Peyer's patch (tissue), 4 donors: ENCODE data around the gene CDH23. TPM values are rescaled to one million over a fixed set of nuclear protein-coding genes. Genes with fewer than 3 reads are reported as not detected.

Source experiments
- DNase-seq, 3 donors: peaks; one replicate each; pipeline ENCODE4 v3.0.0-alpha.2; 2017 to 2019
- H3K27ac ChIP-seq, 4 donors: fragments of 200-600 bp; sonication (generic); one replicate each; pipeline ENCODE4 v1.5.1; 2016 to 2019
- H3K27me3 ChIP-seq, 2 donors: fragments of 200-600 bp; sonication (generic); one replicate each; pipeline ENCODE4 v1.5.1; 2019
- H3K36me3 ChIP-seq, 3 donors: fragments of 200-600 bp; sonication (generic); one replicate each; pipeline ENCODE4 v1.5.1; 2016 to 2019
- H3K4me1 ChIP-seq, 4 donors: fragments of 200-600 bp; sonication (generic); one replicate each; pipeline ENCODE4 v1.5.1; 2016 to 2019
- H3K4me3 ChIP-seq, 4 donors: fragments of 200-600 bp; sonication (generic); 1 replicate in 3 of 4; 2 replicates in 1 of 4; pipeline ENCODE4 v1.5.1; 2016 to 2019; ENCODE audit warnings: mild to moderate bottlenecking in 1 of 4
- H3K9me3 ChIP-seq, 4 donors: fragments of 200-600 bp; sonication (generic); one replicate each; pipeline ENCODE4 v1.5.1; 2016 to 2019; ENCODE audit warnings: mild to moderate bottlenecking in 1 of 4
- POLR2A ChIP-seq, 2 donors: fragments of 450-650 bp; IDR thresholded peaks; one replicate each; pipeline ENCODE4 v1.5.1; 2017; ENCODE audit warnings: antibody characterized with exemption in 2 of 2, mild to moderate bottlenecking in 2 of 2, moderate library complexity in 2 of 2
- total RNA-seq, 4 donors: library from RNA; depleted of rRNA; stranded (reverse); fragments of >200 nt; gene quantifications; one replicate each; pipeline ENCODE4 v1.1.0, GENCODE V29; 2016
- TF ChIP-seq, protein P1 (sequence below), 6 experiments: fragments of 450-650 bp in 4 of 6; fragments of 200-600 bp in 2 of 6; sonication (generic) in 1 of 6; IDR thresholded peaks; one replicate each; pipeline ENCODE4 v1.5.1; 2017 to 2019; ENCODE audit warnings: antibody characterized with exemption in 6 of 6, mild to moderate bottlenecking in 3 of 6, moderate library complexity in 1 of 6

Gene CDH23
- total RNA-seq, 4 donors from 2014 or later: 3.2 to 9.9 (median 5.4) TPM

DNA sequence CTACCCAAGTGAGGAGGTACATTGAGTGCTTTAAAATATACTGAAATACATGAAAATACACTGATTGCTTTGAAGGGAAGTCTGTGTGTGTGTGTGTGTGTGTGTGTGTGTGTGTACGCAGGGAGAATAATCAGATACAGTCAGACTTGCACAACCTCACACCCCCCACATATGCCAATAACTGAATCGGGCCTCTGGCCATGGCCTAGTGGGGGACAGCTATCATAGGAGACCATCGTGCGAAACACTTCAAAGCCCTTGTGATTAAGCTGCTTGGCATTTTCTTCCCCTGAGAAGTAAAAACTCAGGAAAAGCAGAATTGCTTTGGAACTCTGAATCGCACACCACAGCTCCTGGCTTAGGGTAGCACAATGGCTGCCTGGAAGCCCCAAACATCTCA, 187.7 kb downstream of the CDH23 start:
- TF ChIP-seq, protein P1, sequence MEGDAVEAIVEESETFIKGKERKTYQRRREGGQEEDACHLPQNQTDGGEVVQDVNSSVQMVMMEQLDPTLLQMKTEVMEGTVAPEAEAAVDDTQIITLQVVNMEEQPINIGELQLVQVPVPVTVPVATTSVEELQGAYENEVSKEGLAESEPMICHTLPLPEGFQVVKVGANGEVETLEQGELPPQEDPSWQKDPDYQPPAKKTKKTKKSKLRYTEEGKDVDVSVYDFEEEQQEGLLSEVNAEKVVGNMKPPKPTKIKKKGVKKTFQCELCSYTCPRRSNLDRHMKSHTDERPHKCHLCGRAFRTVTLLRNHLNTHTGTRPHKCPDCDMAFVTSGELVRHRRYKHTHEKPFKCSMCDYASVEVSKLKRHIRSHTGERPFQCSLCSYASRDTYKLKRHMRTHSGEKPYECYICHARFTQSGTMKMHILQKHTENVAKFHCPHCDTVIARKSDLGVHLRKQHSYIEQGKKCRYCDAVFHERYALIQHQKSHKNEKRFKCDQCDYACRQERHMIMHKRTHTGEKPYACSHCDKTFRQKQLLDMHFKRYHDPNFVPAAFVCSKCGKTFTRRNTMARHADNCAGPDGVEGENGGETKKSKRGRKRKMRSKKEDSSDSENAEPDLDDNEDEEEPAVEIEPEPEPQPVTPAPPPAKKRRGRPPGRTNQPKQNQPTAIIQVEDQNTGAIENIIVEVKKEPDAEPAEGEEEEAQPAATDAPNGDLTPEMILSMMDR (IDR thresholded peaks at IDR 0.05): no peak
- no peak for TF ChIP-seq POLR2A (IDR thresholded peaks at IDR 0.05)
- Histone ChIP-seq H3K27ac (no peak overlapping the region), H3K4me1 (no peaks in the 10 kb centered on the region), H3K9me3 (no peaks in the 10 kb centered on the region), H3K4me3 (no peak overlapping the region), H3K36me3 (no peaks in the 10 kb centered on the region), H3K27me3 (no peaks in the 10 kb centered on the region)
- no peak for DNase-seq

DNA sequence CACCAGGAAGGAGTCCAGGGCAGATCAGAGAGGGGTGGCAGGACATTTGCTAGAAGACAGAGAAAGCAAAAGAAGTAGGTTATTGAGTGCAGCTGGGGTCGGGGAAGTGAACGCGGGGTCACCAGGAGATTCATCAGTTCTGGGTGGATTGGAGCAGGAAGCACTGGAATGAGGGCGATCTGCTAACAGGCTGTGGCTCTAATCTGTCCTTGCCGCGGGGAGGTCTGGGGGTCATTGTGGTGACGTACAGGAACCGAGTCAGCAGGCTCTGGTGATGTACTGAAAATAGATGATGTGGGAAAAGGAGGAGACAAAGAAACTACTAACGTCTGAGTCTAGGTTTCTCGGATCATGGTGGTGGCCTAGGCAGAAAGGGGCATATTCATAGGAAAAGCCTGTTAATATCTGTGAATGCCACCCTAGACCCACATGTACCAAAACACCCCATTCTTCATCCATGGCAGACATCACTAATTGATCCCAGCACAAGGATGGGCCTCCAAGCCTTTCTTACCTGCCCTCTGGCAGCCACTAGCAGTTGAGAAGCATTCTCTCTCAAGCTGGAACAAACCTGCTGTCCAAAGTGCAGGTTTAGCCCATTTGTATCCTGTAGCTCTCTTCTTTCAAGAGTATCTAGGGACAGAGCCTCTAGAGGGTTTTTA, 188.3 kb downstream of the CDH23 start:
- no peak overlapping the region for H3K27ac ChIP-seq
- H3K4me3 ChIP-seq: no peak overlapping the region
- H3K36me3 ChIP-seq: no peaks in the 10 kb centered on the region
- no peaks in the 10 kb centered on the region for H3K27me3 ChIP-seq
- no peaks in the 10 kb centered on the region for H3K4me1 ChIP-seq
- TF ChIP-seq, protein P1 (IDR thresholded peaks at IDR 0.05): no peak
- no peak for TF ChIP-seq POLR2A (IDR thresholded peaks at IDR 0.05)
- no peaks in the 10 kb centered on the region for H3K9me3 ChIP-seq
- DNase-seq: no peak

DNA sequence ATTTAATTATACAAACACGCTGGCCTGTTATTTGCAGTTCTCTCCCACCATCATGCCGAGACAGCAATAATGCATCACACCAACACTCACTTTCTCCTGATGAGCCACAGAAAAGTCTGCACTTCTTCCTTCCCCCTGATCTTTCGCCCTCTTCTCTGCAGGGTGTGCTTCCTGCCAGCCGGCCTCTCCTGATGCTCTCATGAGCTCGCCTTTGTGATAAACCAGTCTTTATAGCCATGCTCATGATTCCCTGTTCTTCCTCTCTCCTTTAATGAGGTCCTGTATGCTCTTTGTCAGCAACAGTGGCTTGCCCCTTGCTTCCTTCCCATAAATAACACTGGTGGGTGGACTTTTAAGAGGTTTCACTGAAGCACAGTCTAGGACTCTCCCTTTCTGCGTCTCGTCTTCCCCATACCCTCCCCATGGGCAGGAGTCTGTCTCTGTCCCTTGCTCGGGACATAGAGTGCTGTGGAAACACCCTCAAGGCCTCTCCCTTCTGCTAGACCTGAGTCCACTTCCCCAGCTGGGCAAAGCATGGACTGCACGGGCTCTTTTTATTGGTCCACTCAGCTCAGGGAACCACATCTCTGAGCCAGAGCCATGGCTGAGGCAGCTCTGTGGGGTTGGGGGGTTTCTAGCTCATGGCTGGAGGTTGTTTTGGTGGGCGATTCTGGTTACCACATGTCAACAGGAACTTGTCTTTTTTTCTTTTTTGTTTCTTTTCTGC, 189.0 kb downstream of the CDH23 start:
- H3K4me1 ChIP-seq: no peaks in the 10 kb centered on the region
- H3K36me3 ChIP-seq: no peaks in the 10 kb centered on the region
- no peaks in the 10 kb centered on the region for H3K9me3 ChIP-seq
- no peak overlapping the region for H3K4me3 ChIP-seq
- TF ChIP-seq, protein P1 (IDR thresholded peaks at IDR 0.05): no peak
- TF ChIP-seq POLR2A (IDR thresholded peaks at IDR 0.05): no peak
- H3K27me3 ChIP-seq: no peaks in the 10 kb centered on the region
- H3K27ac ChIP-seq: no peak overlapping the region
- no peak for DNase-seq

DNA sequence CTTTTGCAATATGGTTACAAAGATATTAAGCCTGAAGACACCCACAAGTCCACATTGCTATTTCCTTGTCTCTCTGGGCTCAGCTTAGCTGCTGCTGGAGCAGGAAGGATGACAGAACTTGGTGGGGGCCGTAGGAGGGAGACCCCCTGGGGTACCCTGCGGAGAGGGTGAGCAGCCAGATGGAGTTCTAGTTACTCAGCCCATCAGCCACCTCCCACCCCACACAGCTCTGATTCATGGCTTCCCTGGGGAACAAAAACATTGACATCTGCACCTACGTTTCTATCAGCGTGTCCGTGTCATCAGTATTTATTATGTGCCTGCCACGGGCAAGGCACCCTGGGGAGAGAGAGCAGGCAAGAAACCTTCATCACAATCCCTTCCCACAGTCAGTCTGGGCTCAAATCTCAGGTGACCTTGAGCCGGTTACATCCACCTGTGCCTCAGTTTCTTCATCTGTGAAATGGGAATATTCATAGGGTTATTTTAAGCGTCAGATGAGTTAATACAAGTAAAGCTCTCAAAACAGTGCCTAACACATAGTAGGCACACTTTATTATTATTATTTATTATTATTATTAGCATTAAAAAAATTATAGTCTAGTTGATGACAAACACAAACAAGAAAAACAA, 191.3 kb downstream of the CDH23 start:
- Histone ChIP-seq H3K36me3 (no peaks in the 10 kb centered on the region), H3K4me3 (no peak overlapping the region), H3K27me3 (no peaks in the 10 kb centered on the region), H3K4me1 (no peaks in the 10 kb centered on the region), H3K9me3 (no peaks in the 10 kb centered on the region), H3K27ac (no peak overlapping the region)
- TF ChIP-seq, protein P1 (IDR thresholded peaks at IDR 0.05): no peak
- TF ChIP-seq POLR2A (IDR thresholded peaks at IDR 0.05): no peak
- DNase-seq: no peak

DNA sequence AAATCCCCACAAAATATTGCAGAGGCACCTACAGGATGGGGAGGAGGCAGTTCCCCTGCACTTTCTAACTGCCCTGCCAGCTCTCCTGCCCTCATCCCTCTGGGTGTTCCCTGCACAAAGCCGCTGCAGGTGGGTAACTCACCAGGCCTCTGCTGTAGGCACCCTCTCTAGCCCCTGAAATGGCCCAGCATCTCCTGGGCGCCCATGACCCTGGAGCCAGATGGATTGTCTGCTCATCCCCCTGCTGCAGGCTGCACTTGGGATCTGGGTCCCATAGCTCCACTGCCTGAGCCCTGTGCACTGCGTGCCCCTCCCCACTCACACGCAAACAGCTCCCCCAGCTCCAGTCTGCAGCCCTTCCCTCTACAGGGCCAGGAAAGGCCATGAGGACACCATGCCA, 192.0 kb downstream of the CDH23 start:
- no peak for DNase-seq

More for the DNA sequence above, 192.0 kb downstream of the CDH23 start:
- H3K27me3 ChIP-seq: no peaks in the 10 kb centered on the region
- no peaks in the 10 kb centered on the region for H3K36me3 ChIP-seq
- no peak for TF ChIP-seq POLR2A (IDR thresholded peaks at IDR 0.05)
- TF ChIP-seq, protein P1 (IDR thresholded peaks at IDR 0.05): no peak
- H3K4me3 ChIP-seq: no peak overlapping the region
- no peak overlapping the region for H3K27ac ChIP-seq
- H3K4me1 ChIP-seq: no peaks in the 10 kb centered on the region
- H3K9me3 ChIP-seq: no peaks in the 10 kb centered on the region
